Measurements from ENCODE around the gene MYF5.

MYF5 gene

GRCh38 chr12:80766210-80766609 lies 49.5 kb downstream of the MYF5 start:
- no peak for DNase-seq (ENCODE audit: low spot score)

- DNase-seq (ENCODE audit: low spot score) = no peak
Observed at GRCh38 chr12:80766897-80767296, 50.2 kb downstream of the MYF5 start.

All from COLO829 (cell line).